ENCODE results near the gene TNFRSF1A. TPM values are rescaled to one million over a fixed set of nuclear protein-coding genes. Genes with fewer than 3 reads are reported as not detected.

Gene TNFRSF1A
- total RNA-seq, 1 experiment from 2014 or later = 59.9 TPM

GRCh38 chr12:6363330-6364043 lies 21.6 kb upstream of the TNFRSF1A start:
- H3K4me3 Mint-ChIP-seq = peak overlapping the region; percentile 39 to 74
- H2AFZ ChIP-seq (ENCODE audit: low read length) = no peak overlapping the region
- no CpG with 5 or more reads among the region's 59 CpGs for WGBS (ENCODE audit: extremely low coverage, insufficient read length, low lambda C conversion rate)

More at GRCh38 chr12:6363330-6364043, 21.6 kb upstream of the TNFRSF1A start:
- TF ChIP-seq CTCF (conservative IDR thresholded peaks at IDR 0.05) = peak; percentile 23; the same call in 1 of the 3 replicates
- H3K27me3 ChIP-seq (ENCODE audit: insufficient read depth, low read length) = no peaks in the 10 kb centered on the region
- H3K23me2 ChIP-seq (ENCODE audit: insufficient read length, low read depth, low read length, poor library complexity, severe bottlenecking) = peaks cover 4% of the 10 kb centered on the region
- no peaks in the 10 kb centered on the region for H4K20me1 ChIP-seq (ENCODE audit: control insufficient read depth, insufficient read depth, insufficient read length)
- DNase-seq = peak; percentile 82
- H2BK5ac ChIP-seq (ENCODE audit: insufficient read length, low read length) = no peak overlapping the region
- no peak overlapping the region for H2AK5ac ChIP-seq (ENCODE audit: insufficient read length, low read length)
- peak overlapping the region; percentile 46 for H3K4me2 ChIP-seq (ENCODE audit: insufficient read depth, insufficient read length, low read length)
- H3K9me3 Mint-ChIP-seq = no peaks in the 10 kb centered on the region; a peak in 1 of 5 replicates
- peaks cover 24 to 64% (median 59%) of the 10 kb centered on the region in 3 experiments for H3K36me3 Mint-ChIP-seq (ENCODE audit: insufficient read depth in 1 of 3, low read depth in 3 of 3)
- no peaks in the 10 kb centered on the region for H3K9me3 ChIP-seq (ENCODE audit: control insufficient read depth, low read depth, low read length)
- H3K27me3 Mint-ChIP-seq (ENCODE audit: low read depth) = no peaks in the 10 kb centered on the region
- H3T11ph ChIP-seq (ENCODE audit: low read length) = no peak overlapping the region
- no peaks in the 10 kb centered on the region; the same call in 1 of the 2 replicates for H3K4me1 ChIP-seq (ENCODE audit: insufficient read depth, low read length)
- H2BK12ac ChIP-seq (ENCODE audit: insufficient read length, low read depth, low read length) = no peak overlapping the region
- no peak overlapping the region for H4K8ac ChIP-seq (replicated peaks; ENCODE audit: insufficient read length, low read depth, low read length)
- no peak overlapping the region for H4K5ac ChIP-seq (ENCODE audit: insufficient read length, low read depth, low read length)
- H2BK20ac ChIP-seq (ENCODE audit: low read depth, low read length, poor library complexity, severe bottlenecking) = no peak overlapping the region
- H3K27ac ChIP-seq (ENCODE audit: insufficient read length, low read depth, low read length) = no peak overlapping the region
- no peak overlapping the region; the same call in 1 of the 2 replicates for H3K14ac ChIP-seq (ENCODE audit: insufficient read depth, low read length)
- H3K23ac ChIP-seq (ENCODE audit: insufficient read length, low read depth, low read length) = no peak overlapping the region
- H4K91ac ChIP-seq (ENCODE audit: insufficient read length, low read depth, low read length) = no peak overlapping the region
- no peaks in the 10 kb centered on the region for H3K79me1 ChIP-seq (ENCODE audit: insufficient read depth, low read depth, low read length, poor library complexity, severe bottlenecking)
- peaks cover 11 to 15% of the 10 kb centered on the region in 2 experiments for H3K4me1 Mint-ChIP-seq
- no peak overlapping the region for H3K9ac ChIP-seq (ENCODE audit: extremely low read depth, insufficient read length, low read length)
- H3K18ac ChIP-seq (ENCODE audit: insufficient read length, low read depth, low read length) = no peak overlapping the region
- H3K27ac Mint-ChIP-seq = no peak overlapping the region; a peak in 1 of 7 replicates
- no peak overlapping the region for H2BK120ac ChIP-seq (ENCODE audit: low read depth, low read length, poor library complexity, severe bottlenecking)
- no peak overlapping the region for H2BK15ac ChIP-seq (ENCODE audit: low read depth, low read length)
- H3K79me2 ChIP-seq (ENCODE audit: insufficient read depth, low read length) = peaks cover 2% of the 10 kb centered on the region; the same call in 1 of the 2 replicates
- H3K56ac ChIP-seq (ENCODE audit: insufficient read length, low read depth, low read length) = no peak overlapping the region
- H3K4ac ChIP-seq (ENCODE audit: low read depth, low read length) = no peak overlapping the region

Data from H9 (cell line).